Panc1 (cell line): Measurements from ENCODE around the gene PXK. TPM values are rescaled to one million over a fixed set of nuclear protein-coding genes. Genes with fewer than 3 reads are reported as not detected.
A peak's percentile ranks its signal among the peaks of the same experiment; 100 is the strongest.

ENCODE experiments used
- ATAC-seq: fragments of 200-7000 bp; cut with Tn5 transposase; 2 replicates; pipeline ENCODE4 v1.9.1; 2020; ENCODE audit warnings: mild to moderate bottlenecking, moderate library complexity
- BruUV-seq: library from RNA; stranded (reverse); fragments of 400-500 nt; replicated peaks from 2 replicates; lab custom pipeline; 2021; lab: Mats Ljungman, UMichigan
- CTCF ChIA-PET: fragments of 300-600 bp; sonication (Branson Sonifier 250); formaldehyde crosslinking; loops from one replicate; lab custom pipeline; 2022; ENCODE audit warnings: antibody characterized with exemption; lab: Charles Lee
- POLR2A ChIA-PET: fragments of 300-600 bp; sonication (Branson Sonifier 250); formaldehyde crosslinking; loops from one replicate; lab custom pipeline; 2022; ENCODE audit warnings: antibody characterized with exemption; lab: Charles Lee
- DNase-seq: peaks from one replicate; pipeline ENCODE4 v3.0.0-alpha.2; 2010; ENCODE audit warnings: low read depth, low spot score
- H3K27ac ChIP-seq: 2 replicates; pipeline ENCODE4 v1.5.1; 2011; ENCODE audit warnings: mild to moderate bottlenecking, low read length, inconsistent platforms
- H3K27me3 ChIP-seq: fragments of 200-500 bp; sonication (Bioruptor generic); 2 replicates; pipeline ENCODE4 v1.6.0; 2014; ENCODE audit warnings: low read length, inconsistent platforms; ENCODE audit not compliant: control insufficient read depth, insufficient read depth
- H3K36me3 ChIP-seq: fragments of 200-500 bp; sonication (Bioruptor generic); 2 replicates; pipeline ENCODE4 v1.5.1; 2014; ENCODE audit warnings: inconsistent platforms, mild to moderate bottlenecking, low read length, moderate library complexity; ENCODE audit not compliant: control insufficient read depth, insufficient read depth
- H3K4me1 ChIP-seq: 2 replicates; pipeline ENCODE4 v1.5.1; 2011; ENCODE audit warnings: inconsistent platforms, mild to moderate bottlenecking, low read length, moderate library complexity; ENCODE audit not compliant: control insufficient read depth, insufficient read depth
- H3K4me3 ChIP-seq, 2 experiments: 2 replicates each; pipeline ENCODE4 v1.5.1; 2011 to 2012; ENCODE audit warnings: low read depth in 2 of 2, low read length in 2 of 2, mild to moderate bottlenecking in 2 of 2, inconsistent platforms in 1 of 2, moderate library complexity in 1 of 2
- H3K9me3 ChIP-seq: fragments of 200-500 bp; sonication (Bioruptor generic); 2 replicates; pipeline ENCODE4 v1.5.1; 2014; ENCODE audit warnings: low read depth, mild to moderate bottlenecking, inconsistent platforms, low read length, moderate library complexity; ENCODE audit not compliant: control insufficient read depth, insufficient read depth
- CTCF ChIP-seq: fragments of 450-650 bp; IDR thresholded peaks from 2 replicates; pipeline ENCODE4 v1.5.1; 2017; ENCODE audit warnings: mild to moderate bottlenecking
- POLR2AphosphoS5 ChIP-seq: IDR thresholded peaks from 2 replicates; pipeline ENCODE4 v1.6.1; 2012; ENCODE audit warnings: mild to moderate bottlenecking, low read depth, low read length, moderate library complexity
- SIN3A ChIP-seq: IDR thresholded peaks from 2 replicates; pipeline ENCODE4 v1.6.1; 2012; ENCODE audit warnings: low read depth, mild to moderate bottlenecking, low read length, moderate library complexity, borderline replicate concordance; ENCODE audit not compliant: insufficient read depth
- TCF7L2 ChIP-seq: IDR thresholded peaks from 2 replicates; pipeline ENCODE4 v1.6.1; 2011; ENCODE audit warnings: mild to moderate bottlenecking, low read depth, low read length, inconsistent platforms
- in situ Hi-C: cut with HindIII; loops from 2 replicates; pipeline ENCODE4 v1.10.0; 2016; ENCODE audit warnings: low sequenced_read_pairs, low pct_unique_long_range_greater_than_20kb
- intact Hi-C: fragments of 100-400 bp; cut with micrococcal nuclease; formaldehyde crosslinking; loops from one replicate; pipeline ENCODE4 v1.10.0; 2022; ENCODE audit not compliant: unreplicated experiment
- total RNA-seq: library from RNA; stranded (reverse); gene quantifications from one replicate; pipeline ENCODE4 v1.2.1, GENCODE V29; 2021; ENCODE audit not compliant: unreplicated experiment
- TF ChIP-seq, protein P1 (sequence below), 2 experiments: IDR thresholded peaks; 2 replicates each; pipeline ENCODE4 v1.6.1; 2011 to 2012; ENCODE audit warnings: low read depth in 2 of 2, control low read depth in 1 of 2, low read length in 1 of 2, mild to moderate bottlenecking in 1 of 2, moderate library complexity in 1 of 2; ENCODE audit not compliant: insufficient read depth in 1 of 2

Gene PXK
- total RNA-seq, 1 experiment from 2014 or later, result 14.2 TPM

GRCh38 chr3:58433400-58434167 lies 100.9 kb downstream of the PXK start, which contains the start of gene PDHB:
PDHB (minus strand) TSS chr3:58433832; CDS start chr3:58433809, 23 bp downstream.
- intact Hi-C loops, result no loop called here
- POLR2A ChIA-PET, result interaction anchor here (0.6 to 0.7 kb wide), 2 partner anchors 86 to 89 kb away, joined by 3 read pairs; no protein-coding TSS in a partner anchor

DNA sequence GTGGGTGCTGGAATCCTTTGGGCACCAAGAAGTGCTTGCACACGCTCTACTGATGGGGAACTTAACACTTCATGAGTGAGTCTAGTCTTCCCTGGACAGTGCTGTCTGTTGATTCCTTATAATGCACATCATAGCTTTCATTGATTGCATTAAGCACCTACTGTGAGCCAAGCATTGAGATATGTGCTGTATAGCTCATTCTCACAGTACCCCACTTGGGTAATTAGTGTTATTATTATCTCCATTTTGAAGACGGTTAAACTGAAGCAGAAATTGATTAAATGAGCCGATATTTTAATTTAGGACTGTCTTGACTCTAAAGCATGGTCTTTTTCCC lies 101.4 kb downstream of the PXK start:
- peaks cover 9% of the 10 kb centered on the region for H3K36me3 ChIP-seq
- ChIA-PET POLR2A (interaction anchor here (0.7 kb wide), 1 partner anchor 87 kb away, joined by 3 read pairs; no protein-coding TSS in a partner anchor), CTCF (no interaction called here)
- H3K9me3 ChIP-seq, result no peaks in the 10 kb centered on the region
- intact Hi-C loops, result no loop called here
- no peak for TF ChIP-seq TCF7L2
- H3K27me3 ChIP-seq, result no peaks in the 10 kb centered on the region
- peak overlapping the region; percentile 27 to 83 for H3K4me3 ChIP-seq
- H3K27ac ChIP-seq, result peak overlapping the region; percentile 90
- BruUV-seq, result no TSS peak
- ATAC-seq (no peak), DNase-seq (no peak)
- in situ Hi-C loops, result no loop called here
- H3K4me1 ChIP-seq, result peaks cover 12% of the 10 kb centered on the region

More at GRCh38 chr3:58433400-58434167, 100.9 kb downstream of the PXK start, which contains the start of gene PDHB:
- Histone ChIP-seq H3K4me3 (peak within 1 kb of the TSS; percentile 73 to 83), H3K27me3 (no peaks in the 10 kb centered on the region), H3K4me1 (peaks cover 12% of the 10 kb centered on the region), H3K9me3 (no peaks in the 10 kb centered on the region), H3K36me3 (peaks cover 11% of the 10 kb centered on the region), H3K27ac (peak within 1 kb of the TSS; percentile 94)
- TF ChIP-seq TCF7L2, result peak; percentile 69
- TF ChIP-seq CTCF, result no peak
- no peak for TF ChIP-seq SIN3A
- TF ChIP-seq, protein P1, sequence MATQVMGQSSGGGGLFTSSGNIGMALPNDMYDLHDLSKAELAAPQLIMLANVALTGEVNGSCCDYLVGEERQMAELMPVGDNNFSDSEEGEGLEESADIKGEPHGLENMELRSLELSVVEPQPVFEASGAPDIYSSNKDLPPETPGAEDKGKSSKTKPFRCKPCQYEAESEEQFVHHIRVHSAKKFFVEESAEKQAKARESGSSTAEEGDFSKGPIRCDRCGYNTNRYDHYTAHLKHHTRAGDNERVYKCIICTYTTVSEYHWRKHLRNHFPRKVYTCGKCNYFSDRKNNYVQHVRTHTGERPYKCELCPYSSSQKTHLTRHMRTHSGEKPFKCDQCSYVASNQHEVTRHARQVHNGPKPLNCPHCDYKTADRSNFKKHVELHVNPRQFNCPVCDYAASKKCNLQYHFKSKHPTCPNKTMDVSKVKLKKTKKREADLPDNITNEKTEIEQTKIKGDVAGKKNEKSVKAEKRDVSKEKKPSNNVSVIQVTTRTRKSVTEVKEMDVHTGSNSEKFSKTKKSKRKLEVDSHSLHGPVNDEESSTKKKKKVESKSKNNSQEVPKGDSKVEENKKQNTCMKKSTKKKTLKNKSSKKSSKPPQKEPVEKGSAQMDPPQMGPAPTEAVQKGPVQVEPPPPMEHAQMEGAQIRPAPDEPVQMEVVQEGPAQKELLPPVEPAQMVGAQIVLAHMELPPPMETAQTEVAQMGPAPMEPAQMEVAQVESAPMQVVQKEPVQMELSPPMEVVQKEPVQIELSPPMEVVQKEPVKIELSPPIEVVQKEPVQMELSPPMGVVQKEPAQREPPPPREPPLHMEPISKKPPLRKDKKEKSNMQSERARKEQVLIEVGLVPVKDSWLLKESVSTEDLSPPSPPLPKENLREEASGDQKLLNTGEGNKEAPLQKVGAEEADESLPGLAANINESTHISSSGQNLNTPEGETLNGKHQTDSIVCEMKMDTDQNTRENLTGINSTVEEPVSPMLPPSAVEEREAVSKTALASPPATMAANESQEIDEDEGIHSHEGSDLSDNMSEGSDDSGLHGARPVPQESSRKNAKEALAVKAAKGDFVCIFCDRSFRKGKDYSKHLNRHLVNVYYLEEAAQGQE (IDR thresholded peaks at IDR 0.05; ENCODE audit: insufficient read depth in 1 of 2, low read depth in 2 of 2, low read length in 1 of 2), result no peak
- peak; percentile 80 for TF ChIP-seq POLR2AphosphoS5
- ATAC-seq, result peak; percentile 97
- no TSS peak for BruUV-seq
- in situ Hi-C loops, result no loop called here
- CTCF ChIA-PET, result no interaction called here
- peak; percentile 45 for DNase-seq

- Histone ChIP-seq H3K4me1 (peaks cover 12% of the 10 kb centered on the region), H3K4me3 (no peak overlapping the region), H3K36me3 (peaks cover 9% of the 10 kb centered on the region), H3K27me3 (no peaks in the 10 kb centered on the region), H3K9me3 (no peaks in the 10 kb centered on the region), H3K27ac (peak overlapping the region; percentile 90)
- no TSS peak for BruUV-seq
- no peak for TF ChIP-seq POLR2AphosphoS5
- no peak for TF ChIP-seq SIN3A
- TF ChIP-seq, protein P1 (IDR thresholded peaks at IDR 0.05; ENCODE audit: insufficient read depth in 1 of 2, low read depth in 2 of 2, low read length in 1 of 2), result no peak
- TF ChIP-seq TCF7L2, result no peak
- TF ChIP-seq CTCF, result no peak
- intact Hi-C loops (no loop called here), in situ Hi-C loops (no loop called here)
- ChIA-PET CTCF (no interaction called here), POLR2A (no interaction called here)
- ATAC-seq, result no peak
- no peak for DNase-seq
Measured at GRCh38 chr3:58434511-58434910, 101.8 kb downstream of the PXK start.
